ENCODE data around the gene MACROH2A1.

The MACROH2A1 gene

GRCh38 chr5:135446615-135447014 lies 47.6 kb upstream of the MACROH2A1 start:
- TF ChIP-seq EGR1 (IDR thresholded peaks at IDR 0.05) (no peak), YY1 (IDR thresholded peaks at IDR 0.05; ENCODE audit: low read depth) (no peak), EP300 (IDR thresholded peaks at IDR 0.05; ENCODE audit: borderline replicate concordance) (no peak), FOXM1 (IDR thresholded peaks at IDR 0.05; ENCODE audit: borderline replicate concordance, low read depth) (no peak), TEAD4 (IDR thresholded peaks at IDR 0.05) (no peak), USF1 (IDR thresholded peaks at IDR 0.05) (no peak)

GRCh38 chr5:135446206-135446605 lies 47.2 kb upstream of the MACROH2A1 start:
- no peak for TF ChIP-seq ZBTB7A (IDR thresholded peaks at IDR 0.05; ENCODE audit: low read depth)
- no peak for TF ChIP-seq FOXM1 (IDR thresholded peaks at IDR 0.05; ENCODE audit: borderline replicate concordance, low read depth)
- TF ChIP-seq EP300 (IDR thresholded peaks at IDR 0.05; ENCODE audit: borderline replicate concordance), result no peak
- no peak for TF ChIP-seq YY1 (IDR thresholded peaks at IDR 0.05; ENCODE audit: low read depth)
- no peak for TF ChIP-seq TAF1 (IDR thresholded peaks at IDR 0.05; ENCODE audit: low read depth)
- TF ChIP-seq EGR1 (IDR thresholded peaks at IDR 0.05), result no peak

GRCh38 chr5:135445306-135445985 lies 46.4 kb upstream of the MACROH2A1 start:
- TF ChIP-seq CEBPB (IDR thresholded peaks at IDR 0.05), result no peak
- TF ChIP-seq USF1 (IDR thresholded peaks at IDR 0.05), result no peak
- no peak for TF ChIP-seq TCF12 (IDR thresholded peaks at IDR 0.05; ENCODE audit: low read depth)
- no peak for TF ChIP-seq TAF1 (IDR thresholded peaks at IDR 0.05; ENCODE audit: low read depth)
- no peak for TF ChIP-seq RAD21 (IDR thresholded peaks at IDR 0.05; ENCODE audit: low read depth)
- TF ChIP-seq FOXM1 (IDR thresholded peaks at IDR 0.05; ENCODE audit: borderline replicate concordance, low read depth), result no peak
- TF ChIP-seq MAX (IDR thresholded peaks at IDR 0.05), result no peak
- TF ChIP-seq EP300 (IDR thresholded peaks at IDR 0.05; ENCODE audit: borderline replicate concordance), result no peak
- TF ChIP-seq YY1 (IDR thresholded peaks at IDR 0.05; ENCODE audit: low read depth), result no peak
- TF ChIP-seq CREB1 (IDR thresholded peaks at IDR 0.05; ENCODE audit: low read depth), result no peak
- no peak for TF ChIP-seq EGR1 (IDR thresholded peaks at IDR 0.05)
- TF ChIP-seq NFIC (IDR thresholded peaks at IDR 0.05), result no peak
- TF ChIP-seq REST (IDR thresholded peaks at IDR 0.05; ENCODE audit: low read depth), result no peak
- TF ChIP-seq TEAD4 (IDR thresholded peaks at IDR 0.05), result no peak
- no peak for TF ChIP-seq ZBTB7A (IDR thresholded peaks at IDR 0.05; ENCODE audit: low read depth)

GRCh38 chr5:135444881-135445280 lies 45.9 kb upstream of the MACROH2A1 start:
- TF ChIP-seq EP300 (IDR thresholded peaks at IDR 0.05; ENCODE audit: borderline replicate concordance) (no peak), REST (IDR thresholded peaks at IDR 0.05; ENCODE audit: low read depth) (no peak), EGR1 (IDR thresholded peaks at IDR 0.05) (no peak), CEBPB (IDR thresholded peaks at IDR 0.05) (no peak), TAF1 (IDR thresholded peaks at IDR 0.05; ENCODE audit: low read depth) (no peak), CREB1 (IDR thresholded peaks at IDR 0.05; ENCODE audit: low read depth) (no peak), RAD21 (IDR thresholded peaks at IDR 0.05; ENCODE audit: low read depth) (no peak), NFIC (IDR thresholded peaks at IDR 0.05) (no peak), USF1 (IDR thresholded peaks at IDR 0.05) (no peak), YY1 (IDR thresholded peaks at IDR 0.05; ENCODE audit: low read depth) (no peak), TCF12 (IDR thresholded peaks at IDR 0.05; ENCODE audit: low read depth) (no peak), MAX (IDR thresholded peaks at IDR 0.05) (no peak), FOXM1 (IDR thresholded peaks at IDR 0.05; ENCODE audit: borderline replicate concordance, low read depth) (no peak), ZBTB7A (IDR thresholded peaks at IDR 0.05; ENCODE audit: low read depth) (no peak), TEAD4 (IDR thresholded peaks at IDR 0.05) (no peak)

- TF ChIP-seq NFIC (IDR thresholded peaks at IDR 0.05), result no peak
- no peak for TF ChIP-seq TEAD4 (IDR thresholded peaks at IDR 0.05)
- TF ChIP-seq EGR1 (IDR thresholded peaks at IDR 0.05), result no peak
- no peak for TF ChIP-seq USF1 (IDR thresholded peaks at IDR 0.05)
- no peak for TF ChIP-seq ZBTB7A (IDR thresholded peaks at IDR 0.05; ENCODE audit: low read depth)
- TF ChIP-seq TCF12 (IDR thresholded peaks at IDR 0.05; ENCODE audit: low read depth), result no peak
- TF ChIP-seq CEBPB (IDR thresholded peaks at IDR 0.05), result no peak
- TF ChIP-seq FOXM1 (IDR thresholded peaks at IDR 0.05; ENCODE audit: borderline replicate concordance, low read depth), result no peak
- TF ChIP-seq RAD21 (IDR thresholded peaks at IDR 0.05; ENCODE audit: low read depth), result no peak
Observed at GRCh38 chr5:135444360-135444759, 45.3 kb upstream of the MACROH2A1 start.

Data from Ishikawa (cell line).